Activated CD8-positive, alpha-beta T cell treated with anti-CD3 and anti-CD28 coated beads for 36 hours (primary cell): Measurements from ENCODE around the gene ZSCAN25. TPM values are rescaled to one million over a fixed set of nuclear protein-coding genes. Genes with fewer than 3 reads are reported as not detected.

Experiments
- ATAC-seq: fragments of 200-7000 bp; cut with Tn5 transposase; one replicate; pipeline ENCODE4 v1.10.0; 2021; ENCODE audit warnings: mild to moderate bottlenecking, moderate library complexity
- CTCF ChIA-PET: fragments of 350-600 bp; sonication (Branson Sonifier 250); formaldehyde crosslinking; loops from one replicate; lab custom pipeline; 2021; ENCODE audit warnings: antibody characterized with exemption; lab: Charles Lee
- POLR2A ChIA-PET: fragments of 350-600 bp; sonication (Branson Sonifier 250); formaldehyde crosslinking; loops from one replicate; lab custom pipeline; 2021; ENCODE audit warnings: antibody characterized with exemption; lab: Charles Lee
- DNase-seq: peaks from one replicate; pipeline ENCODE4 v3.0.0-alpha.2; 2020
- H3K27ac Mint-ChIP-seq: one replicate; pipeline ENCODE4 v1.8.0; 2021; ENCODE audit warnings: mild to moderate bottlenecking, mixed read lengths
- H3K27me3 Mint-ChIP-seq: one replicate; pipeline ENCODE4 v1.8.0; 2021; ENCODE audit warnings: mixed read lengths
- H3K36me3 Mint-ChIP-seq: one replicate; pipeline ENCODE4 v1.8.0; 2021; ENCODE audit warnings: low read depth, mixed read lengths
- H3K4me1 Mint-ChIP-seq: one replicate; pipeline ENCODE4 v1.8.0; 2021; ENCODE audit warnings: low read depth, mixed read lengths
- H3K4me3 Mint-ChIP-seq: one replicate; pipeline ENCODE4 v1.8.0; 2021; ENCODE audit warnings: mild to moderate bottlenecking, moderate library complexity, mixed read lengths
- H3K9me3 Mint-ChIP-seq: one replicate; pipeline ENCODE4 v1.8.0; 2021; ENCODE audit warnings: mixed read lengths
- intact Hi-C: fragments of 100-400 bp; cut with micrococcal nuclease; formaldehyde crosslinking; loops from one replicate; pipeline ENCODE4 v1.10.0; 2022
- total RNA-seq, 2 experiments: library from RNA; stranded (reverse); gene quantifications; one replicate each; pipeline ENCODE4 v1.2.3, GENCODE V29; 2021
- TF ChIP-seq, protein P1 (sequence below): fragments of 200-600 bp; IDR thresholded peaks from one replicate; pipeline ENCODE4 v1.8.0; 2022; ENCODE audit warnings: antibody characterized with exemption, mild to moderate bottlenecking

ZSCAN25 gene
- total RNA-seq, 2 experiments from 2014 or later = 31.8 to 35.8 TPM

GRCh38 chr7:99594948-99595745, 21.6 kb upstream of the ZSCAN25 start:
- intact Hi-C loops = no loop called here
- H3K4me3 Mint-ChIP-seq = no peak overlapping the region
- no peaks in the 10 kb centered on the region for H3K4me1 Mint-ChIP-seq
- ATAC-seq (peak; percentile 53), DNase-seq (no peak)
- H3K9me3 Mint-ChIP-seq = no peaks in the 10 kb centered on the region
- no peaks in the 10 kb centered on the region for H3K36me3 Mint-ChIP-seq
- ChIA-PET CTCF (no interaction called here), POLR2A (interaction anchor here (0.7 kb wide), 1 partner anchor 9 kb away, joined by 3 read pairs; no protein-coding TSS in a partner anchor)
- H3K27me3 Mint-ChIP-seq = no peaks in the 10 kb centered on the region
- TF ChIP-seq, protein P1, sequence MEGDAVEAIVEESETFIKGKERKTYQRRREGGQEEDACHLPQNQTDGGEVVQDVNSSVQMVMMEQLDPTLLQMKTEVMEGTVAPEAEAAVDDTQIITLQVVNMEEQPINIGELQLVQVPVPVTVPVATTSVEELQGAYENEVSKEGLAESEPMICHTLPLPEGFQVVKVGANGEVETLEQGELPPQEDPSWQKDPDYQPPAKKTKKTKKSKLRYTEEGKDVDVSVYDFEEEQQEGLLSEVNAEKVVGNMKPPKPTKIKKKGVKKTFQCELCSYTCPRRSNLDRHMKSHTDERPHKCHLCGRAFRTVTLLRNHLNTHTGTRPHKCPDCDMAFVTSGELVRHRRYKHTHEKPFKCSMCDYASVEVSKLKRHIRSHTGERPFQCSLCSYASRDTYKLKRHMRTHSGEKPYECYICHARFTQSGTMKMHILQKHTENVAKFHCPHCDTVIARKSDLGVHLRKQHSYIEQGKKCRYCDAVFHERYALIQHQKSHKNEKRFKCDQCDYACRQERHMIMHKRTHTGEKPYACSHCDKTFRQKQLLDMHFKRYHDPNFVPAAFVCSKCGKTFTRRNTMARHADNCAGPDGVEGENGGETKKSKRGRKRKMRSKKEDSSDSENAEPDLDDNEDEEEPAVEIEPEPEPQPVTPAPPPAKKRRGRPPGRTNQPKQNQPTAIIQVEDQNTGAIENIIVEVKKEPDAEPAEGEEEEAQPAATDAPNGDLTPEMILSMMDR = no peak
- no peak overlapping the region for H3K27ac Mint-ChIP-seq

GRCh38 chr7:99596408-99596955, 20.3 kb upstream of the ZSCAN25 start:
- DNase-seq = no peak
- Mint-ChIP-seq H3K9me3 (no peaks in the 10 kb centered on the region), H3K27me3 (no peaks in the 10 kb centered on the region), H3K36me3 (no peaks in the 10 kb centered on the region), H3K27ac (no peak overlapping the region), H3K4me3 (no peak overlapping the region), H3K4me1 (no peaks in the 10 kb centered on the region)
- POLR2A ChIA-PET = interaction anchor here (0.6 kb wide), 1 partner anchor 453 kb away, joined by 3 read pairs; the partner anchor contains the start of gene ZSCAN21
- intact Hi-C loops = no loop called here
- ATAC-seq = no peak
- CTCF ChIA-PET = no interaction called here
- TF ChIP-seq, protein P1 = no peak

DNA sequence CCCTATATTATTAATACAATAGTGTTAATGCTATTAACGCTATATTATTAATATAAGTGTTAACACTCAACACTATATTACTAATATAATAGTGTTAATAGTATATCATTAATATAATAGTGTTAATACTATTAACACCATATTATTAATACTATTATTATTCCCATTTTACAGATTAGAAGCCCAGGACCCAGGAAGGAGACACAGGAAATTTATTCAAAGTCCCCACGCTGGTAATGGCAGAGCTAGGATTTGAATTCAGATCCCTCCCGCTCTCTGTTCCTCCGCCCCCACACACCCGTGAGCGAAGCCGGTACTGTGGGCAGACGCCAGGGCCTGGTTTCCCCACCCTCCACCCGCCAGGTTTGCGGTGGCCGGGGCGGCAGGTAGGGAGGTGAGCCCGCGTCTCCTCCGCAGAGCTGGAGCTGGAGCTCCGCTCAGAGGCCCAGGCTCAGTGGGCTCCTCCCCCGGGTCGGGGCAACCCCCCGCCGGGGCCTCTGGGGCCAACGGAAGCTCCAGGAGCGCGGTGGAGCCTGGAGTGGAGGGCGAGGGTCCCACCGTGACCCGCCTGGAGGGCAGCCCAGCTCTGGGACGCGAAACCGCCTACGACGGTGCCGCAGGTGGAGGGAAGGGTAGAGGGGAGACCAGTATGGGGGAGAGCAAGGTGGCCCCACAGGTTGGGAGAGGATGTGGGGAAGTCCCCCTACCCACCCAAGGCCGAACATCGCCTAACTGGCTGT, 18.8 kb upstream of the ZSCAN25 start, which contains the start of gene TMEM225B:
Gene TMEM225B (plus strand): TSS at position 506 of the 740 bp plus-strand sequence. CDS start 6,122 bp downstream, outside the sequence.
- no peaks in the 10 kb centered on the region for H3K27me3 Mint-ChIP-seq
- H3K27ac Mint-ChIP-seq = no peak within 1 kb of the TSS
- peak; percentile 25 for ATAC-seq
- intact Hi-C loops = no loop called here
- no peaks in the 10 kb centered on the region for H3K36me3 Mint-ChIP-seq
- H3K9me3 Mint-ChIP-seq = no peaks in the 10 kb centered on the region
- no peaks in the 10 kb centered on the region for H3K4me1 Mint-ChIP-seq
- CTCF ChIA-PET = interaction anchor here (1.1 kb wide), 1 partner anchor 18 kb away, joined by 3 read pairs; no protein-coding TSS in a partner anchor
- DNase-seq = peak; percentile 49
- TF ChIP-seq, protein P1 = no peak
- H3K4me3 Mint-ChIP-seq = no peak within 1 kb of the TSS
- POLR2A ChIA-PET = interaction anchor here (0.7 to 1.2 kb wide), 2 partner anchors 18 to 40 kb away, joined by 3 to 4 read pairs; partner anchors contain the start of gene ZNF655

GRCh38 chr7:99599836-99600235, 16.9 kb upstream of the ZSCAN25 start:
- DNase-seq = no peak
- Mint-ChIP-seq H3K36me3 (no peaks in the 10 kb centered on the region), H3K4me1 (no peaks in the 10 kb centered on the region), H3K9me3 (no peaks in the 10 kb centered on the region), H3K27me3 (no peaks in the 10 kb centered on the region), H3K4me3 (no peak overlapping the region), H3K27ac (no peak overlapping the region)
- intact Hi-C loops = no loop called here
- TF ChIP-seq, protein P1 = no peak
- ATAC-seq = no peak
- POLR2A ChIA-PET = no interaction called here
- CTCF ChIA-PET = no interaction called here
